GM19372 (cell line): ENCODE measurements around the gene GAS2L1.

Source experiments
- ATAC-seq: cut with Tn5 transposase; IDR thresholded peaks from one replicate; pipeline ENCODE4 v1.9.1; 2021; ENCODE audit warnings: mild to moderate bottlenecking, low read depth, moderate library complexity; ENCODE audit not compliant: unreplicated experiment

The GAS2L1 gene

GRCh38 chr22:29325356-29325755 lies 18.9 kb downstream of the GAS2L1 start:
- no peak for ATAC-seq

DNA sequence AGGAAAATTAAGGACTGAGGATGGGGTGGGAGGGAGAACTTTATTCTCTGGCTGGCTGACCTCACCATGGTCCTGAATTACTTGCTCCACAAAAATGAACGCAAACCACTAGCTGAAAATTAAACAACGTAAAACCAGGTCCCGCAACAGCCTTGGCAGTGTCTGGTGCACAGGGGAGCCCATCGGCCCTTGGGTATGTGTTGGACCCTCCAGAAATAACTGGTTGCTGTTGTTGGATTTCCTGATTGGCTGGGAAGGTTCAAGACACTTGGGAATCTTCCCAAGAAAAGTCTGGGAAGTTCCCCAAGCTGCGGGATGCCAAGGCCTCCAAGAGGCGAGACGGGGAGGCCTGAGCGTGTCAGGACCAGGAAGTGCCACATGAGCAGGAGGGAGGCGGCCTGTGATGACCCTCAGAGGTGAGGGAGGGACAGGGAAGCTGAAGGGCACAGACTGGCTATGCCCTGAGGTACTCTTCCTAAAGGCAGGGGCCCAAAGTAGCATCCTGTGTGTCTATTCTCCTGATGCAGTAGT lies 19.4 kb downstream of the GAS2L1 start:
- ATAC-seq, result no peak

GRCh38 chr22:29326481-29326880 lies 20.0 kb downstream of the GAS2L1 start:
- ATAC-seq, result no peak

DNA sequence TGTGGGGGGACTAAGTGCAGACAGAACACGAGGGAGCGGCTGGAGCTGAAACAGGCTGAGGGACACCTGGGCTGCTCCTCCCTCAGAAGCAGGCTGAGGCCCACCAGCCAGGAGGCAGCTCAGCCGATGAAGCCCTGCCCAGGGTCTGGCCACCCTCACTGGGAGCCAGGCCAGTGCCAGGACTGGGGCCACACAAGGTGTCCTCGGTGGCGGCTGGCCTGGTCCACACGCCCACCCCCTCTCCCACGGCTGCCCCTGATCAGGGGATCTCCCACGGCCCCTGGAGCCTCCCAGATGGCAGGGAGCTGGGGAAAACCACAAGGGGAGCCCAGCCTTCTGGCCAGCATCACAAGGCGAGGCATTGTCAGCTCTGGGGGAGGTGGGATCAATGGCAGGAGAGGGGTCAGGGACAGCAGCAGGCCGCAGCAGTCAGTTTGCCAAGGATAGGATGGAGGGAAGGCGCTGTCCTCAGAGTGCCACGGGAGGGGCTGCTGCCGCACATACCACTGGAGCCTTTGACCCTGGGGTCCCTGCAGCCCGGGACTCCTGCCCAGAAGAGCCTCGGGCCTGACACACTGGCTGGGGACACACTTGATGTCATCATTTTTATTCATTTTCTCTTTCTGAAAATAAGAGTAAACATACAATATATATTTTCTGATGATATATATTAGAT lies 20.8 kb downstream of the GAS2L1 start:
- ATAC-seq, result no peak

DNA sequence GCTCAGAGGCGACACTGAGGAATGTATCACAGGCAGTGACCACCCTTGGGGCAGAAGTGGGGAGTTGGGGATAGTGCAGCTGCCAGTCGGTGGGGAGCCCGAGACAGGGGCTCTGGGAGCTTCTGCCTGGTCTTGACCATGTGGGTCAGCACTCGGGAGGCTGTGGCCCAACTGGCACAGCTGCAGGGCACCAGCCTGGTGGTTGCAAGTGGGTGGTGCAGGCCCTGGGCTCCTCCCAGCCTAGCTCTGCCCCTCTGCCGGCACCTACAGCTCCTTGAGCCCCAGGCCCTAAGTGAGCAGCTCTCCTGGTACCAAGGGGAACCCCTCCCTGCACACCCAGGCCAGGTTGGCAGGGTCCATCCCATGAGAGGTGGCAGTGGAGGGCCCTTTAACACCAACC lies 21.6 kb downstream of the GAS2L1 start:
- ATAC-seq, result no peak

GRCh38 chr22:29328566-29329500 lies 22.4 kb downstream of the GAS2L1 start:
- no peak for ATAC-seq

GRCh38 chr22:29329581-29329980 lies 23.1 kb downstream of the GAS2L1 start:
- ATAC-seq, result no peak

DNA sequence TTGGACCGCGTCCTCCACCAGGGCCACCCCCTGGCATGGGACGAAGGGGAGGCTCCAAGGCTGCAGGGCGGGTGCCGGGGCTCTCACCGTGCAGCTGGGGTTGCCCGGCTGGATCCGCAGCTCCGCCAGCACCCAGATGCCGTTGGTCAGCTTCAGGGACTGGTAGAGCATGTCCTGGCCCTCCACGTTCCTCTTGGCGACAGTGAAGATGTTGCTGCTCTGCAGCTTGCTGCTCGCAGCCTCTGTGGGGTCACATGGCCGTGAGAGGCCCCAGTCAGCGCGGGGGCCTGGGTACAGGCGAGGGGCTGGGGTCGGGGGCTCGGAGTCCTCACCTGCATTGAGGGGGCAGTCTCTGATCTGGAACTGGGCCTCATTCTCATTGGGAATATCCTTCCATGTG lies 23.8 kb downstream of the GAS2L1 start:
- ATAC-seq, result no peak

GRCh38 chr22:29330753-29331152 lies 24.3 kb downstream of the GAS2L1 start:
- ATAC-seq, result no peak

GRCh38 chr22:29331213-29331612 lies 24.8 kb downstream of the GAS2L1 start:
- ATAC-seq, result no peak

- no peak for ATAC-seq
Observed at GRCh38 chr22:29331658-29332300, 25.3 kb downstream of the GAS2L1 start.

GRCh38 chr22:29332886-29333496 lies 26.5 kb downstream of the GAS2L1 start:
- ATAC-seq, result no peak

DNA sequence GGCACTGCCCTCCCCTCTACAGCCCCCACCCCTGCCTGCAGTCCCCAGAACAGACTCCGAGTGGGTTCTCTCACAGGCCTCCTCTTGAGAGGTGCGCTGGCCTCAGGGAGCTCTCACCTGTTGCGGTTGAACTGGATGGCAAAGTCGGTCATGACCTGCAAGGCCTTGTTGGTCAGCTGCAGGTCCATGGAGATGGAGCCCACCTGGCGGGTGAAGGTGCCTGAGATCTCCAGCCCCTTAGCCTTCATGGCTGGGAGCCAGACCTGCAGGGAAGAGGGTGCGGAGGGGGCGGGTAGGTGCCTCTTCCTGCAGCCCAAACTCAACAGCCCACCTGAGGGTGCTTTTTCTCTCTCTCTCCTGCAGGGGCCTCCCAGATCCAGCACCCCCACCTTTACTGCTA lies 27.7 kb downstream of the GAS2L1 start:
- ATAC-seq, result no peak

GRCh38 chr22:29334696-29335344 lies 28.4 kb downstream of the GAS2L1 start:
- no peak for ATAC-seq

DNA sequence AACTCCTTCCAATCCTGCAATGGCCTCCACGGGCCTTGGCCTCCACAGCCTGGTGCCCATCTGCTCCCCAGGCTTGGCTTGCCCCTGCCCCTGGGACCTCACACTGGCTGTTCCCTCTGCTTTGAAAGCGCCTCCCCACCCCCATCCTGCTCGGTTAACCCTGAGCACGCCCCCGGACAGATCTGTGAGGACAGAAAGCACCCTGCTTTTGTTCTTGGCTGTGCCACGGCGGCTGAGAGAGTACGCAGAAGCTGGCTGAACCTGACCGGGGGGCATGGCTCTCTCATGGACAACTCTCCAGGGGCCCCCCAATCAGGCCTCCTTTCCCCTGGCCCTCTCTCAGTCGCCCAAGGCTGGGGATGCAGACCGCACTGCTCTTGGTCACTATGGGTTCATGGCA lies 29.2 kb downstream of the GAS2L1 start:
- ATAC-seq, result no peak

GRCh38 chr22:29336751-29337490 lies 30.5 kb downstream of the GAS2L1 start:
- ATAC-seq, result no peak

DNA sequence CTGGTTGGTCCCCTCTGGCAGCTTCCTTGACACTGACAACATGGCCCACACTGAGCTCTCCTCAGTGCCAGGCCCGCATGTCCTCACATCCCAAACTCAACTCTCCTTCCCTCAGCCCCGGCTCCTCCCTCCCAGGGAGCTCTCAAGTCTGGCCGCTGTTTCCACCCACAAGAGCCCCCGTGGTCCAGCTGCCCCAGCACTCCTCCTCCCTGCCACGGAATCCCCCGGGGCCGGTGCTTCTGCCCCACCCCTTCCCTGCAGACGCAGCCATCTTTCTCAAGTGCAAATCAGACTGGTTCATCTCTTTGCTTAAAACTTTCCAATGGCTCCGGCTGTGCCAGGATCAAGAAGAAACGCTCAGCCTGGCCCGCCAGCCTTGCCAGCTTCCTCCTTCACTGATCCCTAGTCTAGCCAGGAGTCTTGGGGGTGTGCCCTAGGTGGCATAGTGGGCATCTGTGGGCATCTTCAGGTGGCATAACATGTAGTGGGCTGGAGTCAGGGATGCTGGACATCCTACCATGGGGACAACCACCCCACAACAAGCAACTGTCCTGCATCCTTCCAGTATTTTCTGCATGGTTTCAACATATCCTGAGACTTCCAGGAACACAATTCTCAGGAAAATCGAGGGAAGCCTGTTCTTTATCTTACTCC lies 31.3 kb downstream of the GAS2L1 start:
- ATAC-seq, result no peak

DNA sequence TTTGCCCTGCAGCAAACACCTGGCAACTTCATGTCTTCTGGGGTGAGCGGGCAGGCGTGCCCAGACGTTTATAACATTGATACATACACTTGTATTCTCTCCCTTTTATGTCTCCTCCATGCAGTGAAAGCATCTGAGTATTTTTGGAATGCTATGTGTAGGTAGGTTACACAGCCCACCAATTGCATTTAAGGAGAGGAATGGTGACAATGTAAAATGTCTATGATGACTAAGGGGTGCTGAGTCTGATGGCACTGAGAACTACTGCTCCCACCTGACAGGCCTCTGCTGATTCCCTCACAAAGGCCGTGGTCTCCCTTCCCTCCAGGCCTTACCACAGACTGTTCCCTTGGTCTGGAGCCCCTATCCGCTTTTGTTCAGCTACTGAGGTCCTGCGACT lies 31.9 kb downstream of the GAS2L1 start:
- no peak for ATAC-seq
